HG03039 (cell line): ENCODE results near the gene TRPV2.

Experiments
- ATAC-seq: cut with Tn5 transposase; IDR thresholded peaks from one replicate; pipeline ENCODE4 v1.9.1; 2021; ENCODE audit warnings: mild to moderate bottlenecking, moderate library complexity; ENCODE audit not compliant: unreplicated experiment

Gene TRPV2

GRCh38 chr17:16453493-16453851 is 38.1 kb downstream of the TRPV2 start:
- ATAC-seq: no peak

DNA sequence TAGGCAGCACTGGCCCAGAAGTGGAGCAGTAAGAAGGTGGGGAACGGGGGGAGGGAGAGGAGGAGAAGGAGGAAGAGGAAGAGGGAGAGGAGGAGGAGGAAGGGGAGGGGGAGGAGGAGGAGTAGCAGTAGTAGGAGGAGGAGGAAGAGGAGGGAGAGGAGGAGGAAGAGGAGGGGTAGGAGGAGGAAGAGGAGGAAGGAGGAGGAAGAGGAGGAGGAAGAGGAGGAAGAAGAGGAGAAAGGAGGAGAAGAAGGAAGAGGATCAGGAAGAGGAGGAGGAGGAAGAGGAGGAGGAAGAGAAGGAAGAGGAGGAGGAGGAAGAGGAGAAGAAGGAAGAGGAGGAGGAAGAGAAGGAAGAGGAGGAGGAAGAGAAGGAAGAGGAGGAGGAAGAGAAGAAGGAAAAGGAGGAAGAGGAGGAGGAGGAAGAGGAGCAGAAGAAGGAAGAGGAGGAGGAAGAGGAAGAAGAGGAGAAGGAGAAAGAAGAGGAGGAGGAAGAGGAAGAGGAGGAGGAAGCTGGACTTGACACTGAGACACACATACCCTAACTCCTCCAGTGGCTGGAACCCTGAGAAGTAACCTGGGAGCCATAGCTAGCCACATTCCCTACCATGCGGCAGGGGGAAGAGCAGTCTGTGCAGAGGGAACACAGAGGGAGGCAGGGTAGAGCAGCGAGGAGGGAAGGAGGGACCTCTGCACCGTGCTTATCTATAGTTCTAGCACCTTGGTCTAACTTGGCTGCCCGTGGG is 40.8 kb downstream of the TRPV2 start:
- ATAC-seq: no peak

GRCh38 chr17:16456742-16457316 is 41.5 kb downstream of the TRPV2 start:
- ATAC-seq: no peak

DNA sequence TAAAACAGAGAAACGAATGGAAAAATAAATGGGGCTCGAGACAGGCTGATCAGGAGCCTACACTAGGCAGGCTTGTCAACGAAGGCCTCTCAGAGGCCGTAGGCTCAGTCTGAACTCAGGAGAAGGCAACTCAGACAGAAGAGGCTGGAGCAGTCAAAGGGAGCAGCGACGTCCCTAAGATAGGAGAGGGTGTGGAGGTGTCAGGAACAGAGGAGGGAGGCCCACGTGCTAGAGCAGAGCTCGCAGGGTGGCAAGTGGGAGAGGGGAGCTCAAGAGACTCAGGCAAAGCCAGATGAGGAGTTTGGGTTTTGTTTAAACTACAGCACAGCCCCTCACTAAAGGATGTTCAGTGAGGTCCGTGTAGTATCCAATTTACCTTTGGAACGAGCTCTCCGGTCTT is 43.9 kb downstream of the TRPV2 start:
- no peak for ATAC-seq

DNA sequence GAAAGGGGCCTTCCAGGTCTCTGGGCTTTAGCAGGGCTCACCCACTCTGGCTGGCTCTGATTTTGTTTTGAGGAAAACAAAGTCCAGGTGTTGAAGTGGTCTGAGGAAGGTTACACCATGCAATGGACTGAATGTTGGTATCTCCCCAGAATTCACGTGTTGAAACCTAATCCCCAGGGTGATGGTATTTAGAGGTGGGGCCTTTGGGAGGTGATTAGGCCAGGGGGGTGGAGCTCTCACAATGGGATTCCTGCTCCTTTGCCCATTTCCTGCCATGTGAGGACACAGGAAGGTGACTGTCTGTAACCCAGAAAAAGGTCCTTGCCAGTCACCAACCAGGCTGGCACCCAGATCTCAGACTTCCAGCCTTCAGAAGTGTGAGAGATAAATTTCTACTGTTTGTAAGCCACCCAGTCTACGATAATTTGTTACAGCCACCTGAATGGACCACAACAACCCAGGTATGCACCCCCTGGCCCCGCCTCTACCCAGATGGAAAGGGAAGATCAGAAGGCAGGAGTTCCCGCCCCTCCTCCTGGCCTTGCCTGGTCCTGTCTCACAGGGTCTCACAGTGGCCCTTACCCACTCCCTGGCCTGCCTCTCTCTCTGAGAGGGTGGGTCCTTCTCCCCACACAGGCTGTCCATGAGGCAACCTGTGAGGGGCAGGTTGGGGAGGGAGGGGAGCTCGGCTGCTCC is 44.6 kb downstream of the TRPV2 start:
- no peak for ATAC-seq

- ATAC-seq: no peak
Observed at GRCh38 chr17:16460796-16461605, 45.6 kb downstream of the TRPV2 start.

GRCh38 chr17:16461606-16461866 is 46.2 kb downstream of the TRPV2 start:
- ATAC-seq: no peak

DNA sequence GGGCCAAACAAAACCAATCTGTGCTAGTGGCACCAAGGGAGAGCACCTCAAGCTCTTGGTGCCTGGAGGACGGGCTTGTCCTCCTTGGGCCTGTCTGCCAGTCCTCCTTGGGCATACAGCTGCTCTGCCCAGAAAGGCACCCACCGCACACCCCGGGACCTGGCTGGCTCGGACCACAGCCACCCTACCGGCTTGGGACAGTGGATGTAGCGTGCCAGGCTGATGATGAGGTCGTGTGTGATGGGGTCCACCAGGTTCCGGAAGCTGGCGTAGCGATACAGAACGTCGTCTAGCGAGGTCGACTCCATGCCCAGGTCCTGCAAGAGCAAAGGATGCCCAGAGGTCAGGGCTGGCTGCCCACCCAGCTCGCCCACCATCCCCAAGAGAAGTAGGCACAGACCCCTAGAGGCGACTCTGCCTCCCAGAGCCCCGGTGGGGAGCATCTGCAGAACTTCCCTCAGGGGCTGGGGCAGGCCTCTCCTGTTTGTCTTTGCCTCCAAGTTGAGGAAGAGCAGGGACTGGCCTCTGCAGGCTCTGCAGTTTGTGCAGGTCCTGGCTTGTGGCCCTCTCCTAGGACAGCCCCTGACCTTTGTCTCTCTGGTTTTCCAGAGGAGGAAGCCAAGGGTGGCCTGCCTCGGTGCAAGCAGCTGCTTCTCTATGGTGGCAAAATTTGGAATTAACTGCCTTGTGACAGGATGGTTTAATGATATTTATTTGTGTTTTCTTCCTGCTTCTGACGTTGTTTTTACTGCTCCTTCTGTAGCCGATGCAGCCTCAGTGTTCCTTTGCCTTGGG is 46.9 kb downstream of the TRPV2 start:
- ATAC-seq: no peak

DNA sequence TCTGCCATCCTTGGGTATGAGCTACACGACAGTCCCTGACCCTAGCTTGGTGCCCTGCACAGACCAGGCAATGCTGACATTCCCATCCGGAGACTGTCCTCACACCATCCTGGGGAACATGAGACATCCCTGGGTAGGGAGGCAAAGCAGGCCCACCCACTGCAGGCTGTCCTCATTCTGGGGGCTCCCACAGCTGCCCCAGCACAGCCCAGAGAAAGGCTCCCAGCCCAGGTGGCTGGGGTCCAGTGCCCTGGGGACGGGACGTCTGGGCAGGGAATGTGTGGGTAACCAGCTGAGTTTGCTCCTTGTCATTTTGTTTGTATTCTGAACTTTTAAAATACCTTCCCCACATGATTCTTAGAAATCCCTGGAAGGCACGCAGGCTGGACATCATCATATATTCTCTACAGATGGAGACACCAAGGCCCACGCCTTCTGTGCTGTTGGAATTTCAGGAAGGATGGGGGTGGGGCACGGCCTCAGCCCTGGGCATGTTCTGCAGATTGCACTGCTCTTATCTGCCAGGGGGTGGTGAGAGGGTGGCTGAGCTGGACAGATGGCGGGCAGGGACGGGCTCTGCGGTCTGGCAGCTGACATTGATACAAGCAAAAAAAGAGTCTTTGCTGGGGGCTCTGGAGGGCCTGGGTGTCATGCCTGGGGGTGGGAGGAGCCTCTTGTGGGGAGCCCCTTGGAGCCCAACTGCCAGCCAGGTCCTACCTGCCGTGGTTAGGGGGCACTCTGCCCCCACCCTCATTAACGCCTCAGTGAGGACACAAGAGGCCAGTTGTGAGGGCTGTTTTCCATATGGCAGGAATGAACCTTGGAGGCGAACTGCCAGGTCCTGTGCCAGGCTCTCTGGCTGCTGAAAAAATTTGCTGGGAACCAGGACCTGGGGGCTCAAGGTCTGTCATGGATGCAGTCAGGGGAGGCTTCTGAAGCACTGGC is 48.3 kb downstream of the TRPV2 start:
- ATAC-seq: no peak

GRCh38 chr17:16464303-16465051 is 49.1 kb downstream of the TRPV2 start:
- no peak for ATAC-seq

DNA sequence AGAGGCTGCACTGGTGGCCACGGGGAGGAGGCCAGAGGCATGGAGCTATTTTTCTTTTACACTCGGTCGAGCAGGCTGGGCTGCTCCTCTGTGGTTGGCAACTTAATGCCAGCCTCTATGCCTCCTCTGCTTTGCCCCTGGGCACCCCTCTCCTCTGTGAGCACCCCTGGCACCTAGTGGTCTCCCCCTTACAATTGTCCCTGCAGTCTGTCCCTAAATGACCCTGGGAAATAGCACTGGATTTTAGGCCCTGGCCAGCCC is 49.6 kb downstream of the TRPV2 start:
- ATAC-seq: no peak

- no peak for ATAC-seq
Observed at GRCh38 chr17:16465861-16466338, 50.5 kb downstream of the TRPV2 start.

DNA sequence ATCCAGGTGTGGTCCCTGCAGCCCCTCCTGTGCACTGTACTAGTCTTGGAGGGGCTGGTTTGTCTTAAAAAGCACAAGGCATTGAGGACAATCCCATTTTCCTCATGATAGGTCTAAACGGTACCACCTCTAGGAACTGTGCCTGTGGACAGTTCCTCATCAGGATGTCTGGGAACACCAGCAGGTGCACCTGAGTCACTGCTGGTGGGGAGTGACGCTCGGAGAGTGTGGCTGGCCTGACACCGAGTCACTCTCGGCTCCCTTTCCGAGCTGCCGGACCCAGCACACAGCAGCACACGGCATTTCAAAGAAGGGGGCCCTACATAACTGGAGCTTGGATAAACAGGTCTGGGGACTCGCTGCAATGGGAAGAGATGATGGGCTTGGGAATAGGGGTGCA is 51.0 kb downstream of the TRPV2 start:
- no peak for ATAC-seq

DNA sequence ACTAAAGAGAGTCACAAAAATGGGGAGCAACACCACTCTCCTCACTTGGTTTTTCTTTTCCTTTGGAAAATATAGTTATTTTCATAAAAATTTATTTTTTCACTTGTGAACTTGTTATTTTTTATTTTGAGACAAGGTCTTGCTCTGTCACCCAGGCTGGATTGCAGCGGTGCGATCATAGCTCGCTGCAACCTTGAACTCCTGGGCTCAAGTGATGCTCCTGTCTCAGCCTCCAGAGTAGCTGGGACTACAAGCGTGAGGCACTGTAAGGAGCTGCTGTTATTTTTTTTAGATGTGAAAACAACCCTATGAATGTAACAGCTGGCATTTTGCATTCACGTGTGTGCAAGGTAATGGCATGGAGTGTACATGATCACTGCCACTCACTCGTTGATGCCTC is 51.7 kb downstream of the TRPV2 start:
- no peak for ATAC-seq

- no peak for ATAC-seq
Observed at GRCh38 chr17:16467886-16468285, 52.5 kb downstream of the TRPV2 start.

DNA sequence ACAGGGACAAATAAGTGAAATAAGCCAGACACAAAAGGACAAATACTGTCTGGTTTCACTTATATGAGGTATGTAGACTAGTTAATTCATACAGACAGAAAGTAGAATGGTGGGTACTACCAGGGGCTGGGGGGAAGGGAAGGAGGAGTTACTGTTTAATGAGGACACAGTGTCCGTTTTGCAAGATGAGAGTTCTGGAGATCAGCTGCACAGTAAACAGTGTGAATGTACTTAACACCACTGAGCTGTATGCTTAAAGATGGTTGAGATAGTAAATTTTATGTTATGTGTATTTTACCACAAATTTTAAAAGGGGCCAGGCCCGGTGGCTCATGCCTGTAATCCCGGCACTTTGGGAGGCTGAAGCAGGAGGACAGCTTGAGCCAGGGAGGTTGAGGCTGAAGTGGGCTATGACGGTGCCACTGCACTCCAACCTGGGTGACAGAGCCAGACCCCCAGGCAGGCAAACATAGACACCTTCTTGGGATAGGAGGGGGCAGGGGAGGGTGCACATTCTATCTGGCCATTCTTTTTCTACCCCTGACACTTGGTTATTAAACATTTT is 53.1 kb downstream of the TRPV2 start:
- ATAC-seq: no peak

GRCh38 chr17:16470265-16470664 is 54.9 kb downstream of the TRPV2 start:
- ATAC-seq: no peak

DNA sequence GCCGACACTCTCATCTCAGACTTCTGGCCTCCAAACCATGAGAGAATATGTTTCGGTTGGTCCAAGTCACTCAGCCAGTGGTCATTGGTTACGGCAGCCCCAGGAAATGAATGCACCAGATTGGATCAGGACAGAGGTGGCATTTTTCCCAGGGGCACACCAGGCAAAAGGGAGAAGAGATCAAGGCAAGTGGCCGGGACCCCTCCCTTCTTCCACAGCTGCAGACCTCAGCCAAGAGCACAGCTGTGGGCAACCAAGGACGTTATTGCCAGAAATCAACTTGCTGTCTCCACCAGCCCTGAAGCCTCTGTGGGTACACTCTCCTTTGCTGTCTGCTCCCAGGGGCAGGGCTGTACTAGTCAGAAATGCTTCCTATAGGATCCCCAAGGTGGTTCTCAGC is 55.9 kb downstream of the TRPV2 start:
- no peak for ATAC-seq

- no peak for ATAC-seq
Observed at GRCh38 chr17:16472539-16472938, 57.2 kb downstream of the TRPV2 start.
